Measurements from ENCODE around the gene M1AP. TPM values are rescaled to one million over a fixed set of nuclear protein-coding genes. Genes with fewer than 3 reads are reported as not detected.
"Not testable (repeated sequence)": the region's sequence is repeated elsewhere in the genome, so short reads cannot be mapped to it uniquely, and the experiment has no call there.

Gene M1AP
- total RNA-seq, 1 experiment from 2014 or later: not detected

DNA sequence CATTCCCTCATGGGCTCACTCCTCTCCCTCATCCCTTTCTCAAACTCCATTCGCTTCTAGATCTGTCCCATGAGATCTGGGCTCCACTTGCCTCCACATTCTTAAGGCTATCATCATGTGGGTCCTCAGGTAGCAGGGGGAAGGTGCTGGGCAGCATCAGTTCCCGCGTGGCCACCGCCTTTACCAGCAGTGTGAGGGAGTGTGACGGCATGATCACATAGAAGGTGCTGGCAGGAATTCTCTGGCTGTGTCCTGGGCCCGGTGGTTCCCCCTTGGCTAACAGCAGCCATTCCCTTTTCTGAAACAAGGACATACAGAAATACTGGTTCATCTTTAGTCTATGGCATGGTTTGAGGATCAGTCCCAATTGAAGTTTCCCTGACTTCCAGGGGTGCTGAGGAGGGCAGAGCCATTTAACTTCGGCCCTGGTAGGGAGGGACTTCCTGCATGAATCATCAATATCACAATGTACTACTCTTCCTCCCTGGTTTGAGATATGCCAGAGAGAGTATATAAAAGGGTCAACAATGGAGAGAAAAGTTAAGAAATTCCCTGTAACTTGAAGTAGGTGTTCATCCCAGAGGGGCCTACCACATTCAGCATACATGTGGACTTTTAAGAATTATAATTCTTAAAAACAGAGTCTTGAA, 85.9 kb downstream of the M1AP start:
- H3K27me3 ChIP-seq (ENCODE audit: low read length): no peaks in the 10 kb centered on the region
- BruUV-seq (replicated peaks): no TSS peak
- H3K4me2 ChIP-seq (ENCODE audit: low read length): no peak overlapping the region
- DNase-seq (no peak), ATAC-seq (no peak)
- no peaks in the 10 kb centered on the region for H3K36me3 ChIP-seq (ENCODE audit: low read depth, low read length)
- peaks cover 13% of the 10 kb centered on the region for H3K4me1 ChIP-seq (ENCODE audit: insufficient read depth, low read length)
- TF ChIP-seq EZH2 (IDR thresholded peaks at IDR 0.05; ENCODE audit: low read length, unreplicated experiment) (no peak), EZH2phosphoT487 (IDR thresholded peaks at IDR 0.05; ENCODE audit: borderline replicate concordance, low read length) (no peak)
- TF ChIP-seq, protein P1, sequence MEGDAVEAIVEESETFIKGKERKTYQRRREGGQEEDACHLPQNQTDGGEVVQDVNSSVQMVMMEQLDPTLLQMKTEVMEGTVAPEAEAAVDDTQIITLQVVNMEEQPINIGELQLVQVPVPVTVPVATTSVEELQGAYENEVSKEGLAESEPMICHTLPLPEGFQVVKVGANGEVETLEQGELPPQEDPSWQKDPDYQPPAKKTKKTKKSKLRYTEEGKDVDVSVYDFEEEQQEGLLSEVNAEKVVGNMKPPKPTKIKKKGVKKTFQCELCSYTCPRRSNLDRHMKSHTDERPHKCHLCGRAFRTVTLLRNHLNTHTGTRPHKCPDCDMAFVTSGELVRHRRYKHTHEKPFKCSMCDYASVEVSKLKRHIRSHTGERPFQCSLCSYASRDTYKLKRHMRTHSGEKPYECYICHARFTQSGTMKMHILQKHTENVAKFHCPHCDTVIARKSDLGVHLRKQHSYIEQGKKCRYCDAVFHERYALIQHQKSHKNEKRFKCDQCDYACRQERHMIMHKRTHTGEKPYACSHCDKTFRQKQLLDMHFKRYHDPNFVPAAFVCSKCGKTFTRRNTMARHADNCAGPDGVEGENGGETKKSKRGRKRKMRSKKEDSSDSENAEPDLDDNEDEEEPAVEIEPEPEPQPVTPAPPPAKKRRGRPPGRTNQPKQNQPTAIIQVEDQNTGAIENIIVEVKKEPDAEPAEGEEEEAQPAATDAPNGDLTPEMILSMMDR (conservative IDR thresholded peaks at IDR 0.05; ENCODE audit: low read depth, low read length): no peak
- intact Hi-C loops (cut with micrococcal nuclease): no loop called here
- H2AFZ ChIP-seq (ENCODE audit: low read length): 0 out of 2 replicates have a peak overlapping the region, but pooled peaks have one; percentile 11
- H3F3A ChIP-seq (ENCODE audit: low read length, unreplicated experiment): no peaks in the 10 kb centered on the region
- no peak overlapping the region for H3K27ac ChIP-seq (ENCODE audit: low read length)
- no peaks in the 10 kb centered on the region for H3K9me3 ChIP-seq (ENCODE audit: low read length)
- no peaks in the 10 kb centered on the region for H4K20me1 ChIP-seq (ENCODE audit: low read length)
- H3K4me3 ChIP-seq (ENCODE audit: low read length): no peak overlapping the region
- ChIA-PET CTCF (no interaction called here), POLR2A (ENCODE audit: unreplicated experiment) (no interaction called here)
- H3K79me2 ChIP-seq (ENCODE audit: low read length): no peaks in the 10 kb centered on the region
- no peak overlapping the region for H3K9ac ChIP-seq (ENCODE audit: low read length)
- H3K9me2 ChIP-seq (replicated peaks; ENCODE audit: low read length): no peaks in the 10 kb centered on the region

DNA sequence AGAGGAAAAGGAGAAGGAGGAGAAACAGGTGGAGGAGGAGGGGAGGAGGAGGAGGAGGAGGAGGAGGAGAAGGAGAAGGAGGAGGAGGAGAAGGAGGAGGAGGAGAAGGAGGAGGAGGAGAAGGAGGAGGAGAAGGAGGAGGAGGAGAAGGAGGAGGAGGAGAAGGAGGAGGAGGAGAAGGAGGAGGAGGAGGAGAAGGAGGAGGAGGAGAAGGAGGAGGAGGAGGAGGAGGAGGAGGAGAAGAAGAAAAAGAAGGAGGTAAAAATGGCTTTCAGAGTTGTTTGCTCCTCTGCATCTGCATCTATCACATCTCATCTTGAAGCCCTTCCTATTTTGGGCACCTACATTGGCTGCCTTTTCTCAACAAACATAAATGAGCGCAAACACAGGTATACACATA, 87.1 kb downstream of the M1AP start:
- CTCF ChIA-PET; H3K4me1 ChIP-seq (ENCODE audit: insufficient read depth, low read length); H3K4me3 ChIP-seq (ENCODE audit: low read length); H3K9ac ChIP-seq (ENCODE audit: low read length); H3K4me2 ChIP-seq (ENCODE audit: low read length); H3F3A ChIP-seq (ENCODE audit: low read length, unreplicated experiment); POLR2A ChIA-PET (ENCODE audit: unreplicated experiment); ATAC-seq; DNase-seq; H4K20me1 ChIP-seq (ENCODE audit: low read length); H3K27ac ChIP-seq (ENCODE audit: low read length); H3K27me3 ChIP-seq (ENCODE audit: low read length); H3K9me2 ChIP-seq (replicated peaks; ENCODE audit: low read length); H3K9me3 ChIP-seq (ENCODE audit: low read length); intact Hi-C loops (cut with micrococcal nuclease); H3K36me3 ChIP-seq (ENCODE audit: low read depth, low read length); BruUV-seq (replicated peaks); H3K79me2 ChIP-seq (ENCODE audit: low read length): not testable (repeated sequence)
- H2AFZ ChIP-seq (ENCODE audit: low read length): peak overlapping the region; percentile 48; the same call in 1 of the 2 replicates

DNA sequence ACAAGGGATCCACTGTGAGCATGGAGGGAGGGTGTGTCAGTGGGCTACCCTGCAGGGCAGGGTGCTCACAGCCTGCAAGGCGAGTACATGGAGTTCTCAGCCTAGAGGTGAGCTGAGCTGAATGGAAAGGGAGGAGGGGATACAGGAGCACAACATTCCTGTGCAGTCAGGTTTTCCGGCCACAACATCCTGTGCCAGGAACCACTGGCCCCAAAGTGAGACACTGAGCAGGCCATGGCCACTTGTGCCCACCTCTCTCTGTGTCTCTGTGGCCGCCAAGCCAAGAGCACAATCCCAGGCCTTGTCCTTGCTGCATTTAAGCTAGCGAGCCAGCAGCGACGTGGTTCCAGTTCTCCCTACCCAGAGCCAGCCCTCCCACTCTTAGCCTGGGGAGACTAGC, 87.5 kb downstream of the M1AP start:
- H3K4me2 ChIP-seq (ENCODE audit: low read length): peak overlapping the region; percentile 6; the same call in 1 of the 2 replicates
- intact Hi-C loops (cut with micrococcal nuclease): no loop called here
- peak; percentile 64 for ATAC-seq
- H3K9ac ChIP-seq (ENCODE audit: low read length): no peak overlapping the region
- no peaks in the 10 kb centered on the region for H3K9me3 ChIP-seq (ENCODE audit: low read length)
- H3K79me2 ChIP-seq (ENCODE audit: low read length): no peaks in the 10 kb centered on the region
- no peaks in the 10 kb centered on the region for H4K20me1 ChIP-seq (ENCODE audit: low read length)
- H3K4me1 ChIP-seq (ENCODE audit: insufficient read depth, low read length): peaks cover 9% of the 10 kb centered on the region
- no peaks in the 10 kb centered on the region for H3K9me2 ChIP-seq (replicated peaks; ENCODE audit: low read length)
- H3F3A ChIP-seq (ENCODE audit: low read length, unreplicated experiment): no peaks in the 10 kb centered on the region
- peak overlapping the region; percentile 48; the same call in 1 of the 2 replicates for H2AFZ ChIP-seq (ENCODE audit: low read length)
- TF ChIP-seq EZH2 (IDR thresholded peaks at IDR 0.05; ENCODE audit: low read length, unreplicated experiment) (no peak), EZH2phosphoT487 (IDR thresholded peaks at IDR 0.05; ENCODE audit: borderline replicate concordance, low read length) (no peak)
- TF ChIP-seq, protein P1 (conservative IDR thresholded peaks at IDR 0.05; ENCODE audit: low read depth, low read length): no peak
- no peak overlapping the region for H3K27ac ChIP-seq (ENCODE audit: low read length)
- no peaks in the 10 kb centered on the region for H3K27me3 ChIP-seq (ENCODE audit: low read length)
- peak; percentile 63 for DNase-seq
- H3K36me3 ChIP-seq (ENCODE audit: low read depth, low read length): no peaks in the 10 kb centered on the region
- no peak overlapping the region for H3K4me3 ChIP-seq (ENCODE audit: low read length)
- BruUV-seq (replicated peaks): no TSS peak
- ChIA-PET POLR2A (ENCODE audit: unreplicated experiment) (no interaction called here), CTCF (no interaction called here)
